ENCODE data around the gene ANAPC2.

ANAPC2 gene

DNA sequence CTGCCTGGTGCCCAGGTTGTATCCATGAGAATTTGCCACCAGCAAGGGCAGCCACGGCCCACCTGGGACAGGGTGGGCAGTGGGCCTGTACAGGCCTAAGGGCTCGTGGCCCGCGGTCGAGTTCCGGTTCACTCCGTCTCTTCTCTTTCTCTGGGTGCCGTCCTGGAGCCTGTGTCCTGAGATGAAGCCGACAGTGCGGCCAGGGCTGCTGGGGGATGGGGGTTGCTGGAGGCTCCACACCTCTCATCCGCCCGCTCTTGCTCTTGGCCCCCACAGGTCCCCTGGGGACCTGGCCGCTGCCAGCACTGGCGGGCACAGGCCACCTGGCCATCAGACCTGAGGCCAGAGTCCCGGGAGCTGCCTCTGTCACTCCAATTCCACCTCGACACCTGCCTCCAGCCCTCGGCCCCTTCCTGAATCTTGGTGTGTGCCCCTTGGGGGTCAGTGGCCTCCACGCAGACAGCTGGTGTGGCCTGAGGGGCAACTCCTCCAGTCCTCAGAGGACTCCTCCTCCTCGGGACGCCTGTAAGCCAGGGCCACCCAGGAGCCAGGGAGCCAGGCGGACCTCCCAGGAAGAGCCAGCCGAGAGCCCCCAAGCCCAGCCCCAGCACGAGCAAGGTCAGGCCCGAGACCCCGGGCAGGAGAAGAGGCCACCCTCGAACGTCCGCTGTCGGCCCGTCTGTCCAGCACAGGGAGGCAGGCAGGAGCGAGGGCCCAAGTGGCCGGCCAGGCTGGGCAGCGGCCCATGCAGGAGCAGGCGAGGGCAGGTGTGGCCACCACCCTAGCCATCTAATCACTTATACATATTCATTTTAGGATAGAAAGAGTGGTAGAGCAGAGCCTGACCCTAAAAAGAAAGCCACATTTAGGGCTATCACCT, 23.8 kb downstream of the ANAPC2 start:
- H2AFZ ChIP-seq (ENCODE audit: low read depth, low read length) = no peak overlapping the region
- H3K9ac ChIP-seq (ENCODE audit: low read depth, low read length) = no peak overlapping the region
- no peak for ATAC-seq (ENCODE audit: insufficient read depth, low read depth)
- H4K20me1 ChIP-seq (ENCODE audit: insufficient read depth, low read length) = no peaks in the 10 kb centered on the region
- no peak overlapping the region for H3K4me2 ChIP-seq (ENCODE audit: insufficient read depth, low read length)
- H3K4me1 ChIP-seq (ENCODE audit: insufficient read depth, low read length) = no peaks in the 10 kb centered on the region
- H3K27ac ChIP-seq (ENCODE audit: low read length) = no peak overlapping the region
- H3K79me2 ChIP-seq (ENCODE audit: insufficient read depth, low read length) = no peaks in the 10 kb centered on the region
- DNase-seq = no peak
- TF ChIP-seq, protein P1, sequence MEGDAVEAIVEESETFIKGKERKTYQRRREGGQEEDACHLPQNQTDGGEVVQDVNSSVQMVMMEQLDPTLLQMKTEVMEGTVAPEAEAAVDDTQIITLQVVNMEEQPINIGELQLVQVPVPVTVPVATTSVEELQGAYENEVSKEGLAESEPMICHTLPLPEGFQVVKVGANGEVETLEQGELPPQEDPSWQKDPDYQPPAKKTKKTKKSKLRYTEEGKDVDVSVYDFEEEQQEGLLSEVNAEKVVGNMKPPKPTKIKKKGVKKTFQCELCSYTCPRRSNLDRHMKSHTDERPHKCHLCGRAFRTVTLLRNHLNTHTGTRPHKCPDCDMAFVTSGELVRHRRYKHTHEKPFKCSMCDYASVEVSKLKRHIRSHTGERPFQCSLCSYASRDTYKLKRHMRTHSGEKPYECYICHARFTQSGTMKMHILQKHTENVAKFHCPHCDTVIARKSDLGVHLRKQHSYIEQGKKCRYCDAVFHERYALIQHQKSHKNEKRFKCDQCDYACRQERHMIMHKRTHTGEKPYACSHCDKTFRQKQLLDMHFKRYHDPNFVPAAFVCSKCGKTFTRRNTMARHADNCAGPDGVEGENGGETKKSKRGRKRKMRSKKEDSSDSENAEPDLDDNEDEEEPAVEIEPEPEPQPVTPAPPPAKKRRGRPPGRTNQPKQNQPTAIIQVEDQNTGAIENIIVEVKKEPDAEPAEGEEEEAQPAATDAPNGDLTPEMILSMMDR (IDR thresholded peaks at IDR 0.05; ENCODE audit: borderline replicate concordance, extremely low read depth, low read length, poor library complexity, severe bottlenecking) = no peak
- no peak for TF ChIP-seq EZH2 (IDR thresholded peaks at IDR 0.05; ENCODE audit: borderline replicate concordance, low read depth, low read length, severe bottlenecking)
- H3K9me3 ChIP-seq (ENCODE audit: insufficient read depth, low read length, severe bottlenecking) = no peaks in the 10 kb centered on the region
- H3K27me3 ChIP-seq (ENCODE audit: insufficient read depth, low read length, poor library complexity) = peaks cover 28% of the 10 kb centered on the region
- no peak overlapping the region for H3K4me3 ChIP-seq (ENCODE audit: low read depth in 1 of 2, low read length in 2 of 2)
- no peaks in the 10 kb centered on the region for H3K36me3 ChIP-seq (ENCODE audit: insufficient read depth, low read length)

DNA sequence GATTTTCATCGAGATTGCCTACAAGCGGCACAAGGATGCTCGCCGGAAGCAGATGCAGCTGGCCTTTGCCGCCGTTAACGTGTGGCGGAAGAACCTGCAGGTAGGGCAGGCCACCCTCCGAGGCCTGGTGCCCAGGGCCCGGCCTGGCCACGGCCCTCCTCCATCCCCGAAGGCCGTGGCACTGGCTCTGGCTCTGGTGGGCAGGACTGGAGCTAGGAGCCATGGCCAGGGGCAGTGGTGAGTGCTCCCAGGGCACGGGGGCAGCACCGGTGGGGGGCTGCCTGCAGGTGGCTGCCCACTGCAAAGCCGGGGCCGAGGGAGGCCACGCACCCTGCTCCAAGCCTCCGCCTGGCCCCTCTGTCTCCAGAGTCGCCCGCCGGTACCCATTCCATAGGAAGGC, 24.6 kb downstream of the ANAPC2 start:
- DNase-seq = no peak
- H3K4me2 ChIP-seq (ENCODE audit: insufficient read depth, low read length) = no peak overlapping the region
- no peaks in the 10 kb centered on the region for H4K20me1 ChIP-seq (ENCODE audit: insufficient read depth, low read length)
- H3K27me3 ChIP-seq (ENCODE audit: insufficient read depth, low read length, poor library complexity) = peaks cover 21% of the 10 kb centered on the region
- H3K4me3 ChIP-seq (ENCODE audit: low read depth in 1 of 2, low read length in 2 of 2) = no peak overlapping the region
- no peaks in the 10 kb centered on the region for H3K4me1 ChIP-seq (ENCODE audit: insufficient read depth, low read length)
- H3K79me2 ChIP-seq (ENCODE audit: insufficient read depth, low read length) = no peaks in the 10 kb centered on the region
- ATAC-seq (ENCODE audit: insufficient read depth, low read depth) = no peak
- TF ChIP-seq EZH2 (IDR thresholded peaks at IDR 0.05; ENCODE audit: borderline replicate concordance, low read depth, low read length, severe bottlenecking) = no peak
- TF ChIP-seq, protein P1 (IDR thresholded peaks at IDR 0.05; ENCODE audit: borderline replicate concordance, extremely low read depth, low read length, poor library complexity, severe bottlenecking) = no peak
- no peaks in the 10 kb centered on the region for H3K36me3 ChIP-seq (ENCODE audit: insufficient read depth, low read length)
- H3K9ac ChIP-seq (ENCODE audit: low read depth, low read length) = no peak overlapping the region
- H3K27ac ChIP-seq (ENCODE audit: low read length) = no peak overlapping the region
- no peak overlapping the region for H2AFZ ChIP-seq (ENCODE audit: low read depth, low read length)
- H3K9me3 ChIP-seq (ENCODE audit: insufficient read depth, low read length, severe bottlenecking) = no peaks in the 10 kb centered on the region

DNA sequence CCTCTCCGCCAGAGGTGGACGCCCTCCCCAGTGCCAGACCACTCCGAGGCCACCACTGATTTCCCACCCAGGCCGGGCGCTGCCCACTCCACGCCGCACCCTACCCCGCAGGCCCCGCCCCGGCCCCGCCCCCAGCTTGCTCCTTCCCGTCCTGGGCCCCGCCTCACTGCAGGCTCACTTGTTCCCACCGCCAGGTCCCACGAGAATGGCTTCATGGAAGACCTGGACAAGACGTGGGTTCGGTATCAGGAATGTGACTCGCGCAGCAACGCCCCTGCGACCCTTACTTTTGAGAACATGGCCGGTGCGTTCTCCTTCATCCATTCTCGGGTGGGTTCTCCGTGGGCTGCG, 25.0 kb downstream of the ANAPC2 start:
- DNase-seq = no peak
- Histone ChIP-seq H3K79me2 (ENCODE audit: insufficient read depth, low read length) (no peaks in the 10 kb centered on the region), H3K9ac (ENCODE audit: low read depth, low read length) (no peak overlapping the region), H2AFZ (ENCODE audit: low read depth, low read length) (no peak overlapping the region), H3K27me3 (ENCODE audit: insufficient read depth, low read length, poor library complexity) (peaks cover 17% of the 10 kb centered on the region), H3K4me3 (ENCODE audit: low read depth in 1 of 2, low read length in 2 of 2) (no peak overlapping the region), H3K4me1 (ENCODE audit: insufficient read depth, low read length) (no peaks in the 10 kb centered on the region), H3K9me3 (ENCODE audit: insufficient read depth, low read length, severe bottlenecking) (no peaks in the 10 kb centered on the region), H3K27ac (ENCODE audit: low read length) (no peak overlapping the region), H3K36me3 (ENCODE audit: insufficient read depth, low read length) (no peaks in the 10 kb centered on the region), H3K4me2 (ENCODE audit: insufficient read depth, low read length) (no peak overlapping the region), H4K20me1 (ENCODE audit: insufficient read depth, low read length) (no peaks in the 10 kb centered on the region)
- ATAC-seq (ENCODE audit: insufficient read depth, low read depth) = no peak
- TF ChIP-seq EZH2 (IDR thresholded peaks at IDR 0.05; ENCODE audit: borderline replicate concordance, low read depth, low read length, severe bottlenecking) = no peak
- TF ChIP-seq, protein P1 (IDR thresholded peaks at IDR 0.05; ENCODE audit: borderline replicate concordance, extremely low read depth, low read length, poor library complexity, severe bottlenecking) = no peak

Measured in DND-41 (cell line).